ENCODE measurements around the gene GREM1.

Gene GREM1

DNA sequence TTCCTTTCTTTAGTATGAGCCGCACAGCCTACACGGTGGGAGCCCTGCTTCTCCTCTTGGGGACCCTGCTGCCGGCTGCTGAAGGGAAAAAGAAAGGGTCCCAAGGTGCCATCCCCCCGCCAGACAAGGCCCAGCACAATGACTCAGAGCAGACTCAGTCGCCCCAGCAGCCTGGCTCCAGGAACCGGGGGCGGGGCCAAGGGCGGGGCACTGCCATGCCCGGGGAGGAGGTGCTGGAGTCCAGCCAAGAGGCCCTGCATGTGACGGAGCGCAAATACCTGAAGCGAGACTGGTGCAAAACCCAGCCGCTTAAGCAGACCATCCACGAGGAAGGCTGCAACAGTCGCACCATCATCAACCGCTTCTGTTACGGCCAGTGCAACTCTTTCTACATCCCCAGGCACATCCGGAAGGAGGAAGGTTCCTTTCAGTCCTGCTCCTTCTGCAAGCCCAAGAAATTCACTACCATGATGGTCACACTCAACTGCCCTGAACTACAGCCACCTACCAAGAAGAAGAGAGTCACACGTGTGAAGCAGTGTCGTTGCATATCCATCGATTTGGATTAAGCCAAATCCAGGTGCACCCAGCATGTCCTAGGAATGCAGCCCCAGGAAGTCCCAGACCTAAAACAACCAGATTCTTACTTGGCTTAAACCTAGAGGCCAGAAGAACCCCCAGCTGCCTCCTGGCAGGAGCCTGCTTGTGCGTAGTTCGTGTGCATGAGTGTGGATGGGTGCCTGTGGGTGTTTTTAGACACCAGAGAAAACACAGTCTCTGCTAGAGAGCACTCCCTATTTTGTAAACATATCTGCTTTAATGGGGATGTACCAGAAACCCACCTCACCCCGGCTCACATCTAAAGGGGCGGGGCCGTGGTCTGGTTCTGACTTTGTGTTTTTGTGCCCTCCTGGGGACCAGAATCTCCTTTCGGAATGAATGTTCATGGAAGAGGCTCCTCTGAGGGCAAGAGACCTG, 13.2 kb downstream of the GREM1 start:
- DNase-seq (ENCODE audit: low read depth in 1 of 2, low spot score in 1 of 2), result no peak

DNA sequence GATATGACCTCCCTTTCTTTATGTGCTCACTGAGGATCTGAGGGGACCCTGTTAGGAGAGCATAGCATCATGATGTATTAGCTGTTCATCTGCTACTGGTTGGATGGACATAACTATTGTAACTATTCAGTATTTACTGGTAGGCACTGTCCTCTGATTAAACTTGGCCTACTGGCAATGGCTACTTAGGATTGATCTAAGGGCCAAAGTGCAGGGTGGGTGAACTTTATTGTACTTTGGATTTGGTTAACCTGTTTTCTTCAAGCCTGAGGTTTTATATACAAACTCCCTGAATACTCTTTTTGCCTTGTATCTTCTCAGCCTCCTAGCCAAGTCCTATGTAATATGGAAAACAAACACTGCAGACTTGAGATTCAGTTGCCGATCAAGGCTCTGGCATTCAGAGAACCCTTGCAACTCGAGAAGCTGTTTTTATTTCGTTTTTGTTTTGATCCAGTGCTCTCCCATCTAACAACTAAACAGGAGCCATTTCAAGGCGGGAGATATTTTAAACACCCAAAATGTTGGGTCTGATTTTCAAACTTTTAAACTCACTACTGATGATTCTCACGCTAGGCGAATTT, 14.9 kb downstream of the GREM1 start:
- no peak for DNase-seq (ENCODE audit: low read depth in 1 of 2, low spot score in 1 of 2)

DNA sequence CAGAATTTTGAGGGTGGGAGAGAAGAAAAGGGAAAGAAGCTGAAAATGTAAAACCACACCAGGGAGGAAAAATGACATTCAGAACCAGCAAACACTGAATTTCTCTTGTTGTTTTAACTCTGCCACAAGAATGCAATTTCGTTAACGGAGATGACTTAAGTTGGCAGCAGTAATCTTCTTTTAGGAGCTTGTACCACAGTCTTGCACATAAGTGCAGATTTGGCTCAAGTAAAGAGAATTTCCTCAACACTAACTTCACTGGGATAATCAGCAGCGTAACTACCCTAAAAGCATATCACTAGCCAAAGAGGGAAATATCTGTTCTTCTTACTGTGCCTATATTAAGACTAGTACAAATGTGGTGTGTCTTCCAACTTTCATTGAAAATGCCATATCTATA, 15.5 kb downstream of the GREM1 start:
- DNase-seq (ENCODE audit: low read depth in 1 of 2, low spot score in 1 of 2), result no peak

- no peak for DNase-seq (ENCODE audit: low read depth in 1 of 2, low spot score in 1 of 2)
Measured at GRCh38 chr15:32735989-32736700, 18.3 kb downstream of the GREM1 start.

- no peak for DNase-seq (ENCODE audit: low read depth in 1 of 2, low spot score in 1 of 2)
Measured at GRCh38 chr15:32736701-32737061, 18.9 kb downstream of the GREM1 start.

DNA sequence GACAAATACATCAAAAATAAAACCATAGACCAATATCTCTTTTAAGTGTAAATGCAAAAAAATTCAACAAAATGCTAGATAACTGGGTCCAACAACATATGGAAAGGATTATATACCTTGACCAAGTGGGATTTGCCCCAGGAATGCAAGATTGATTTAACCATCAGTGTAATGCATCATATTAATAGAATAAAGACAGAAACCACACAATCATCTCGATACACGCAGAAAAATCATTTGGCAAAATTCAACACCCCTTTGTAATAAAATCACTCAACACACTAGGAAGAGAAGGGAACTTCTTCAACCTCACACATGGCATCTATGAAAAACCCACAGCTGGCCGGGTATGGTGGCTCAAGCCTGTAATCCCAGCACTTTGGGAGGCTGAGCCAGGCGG, 19.5 kb downstream of the GREM1 start:
- DNase-seq (ENCODE audit: low read depth in 1 of 2, low spot score in 1 of 2), result no peak

DNA sequence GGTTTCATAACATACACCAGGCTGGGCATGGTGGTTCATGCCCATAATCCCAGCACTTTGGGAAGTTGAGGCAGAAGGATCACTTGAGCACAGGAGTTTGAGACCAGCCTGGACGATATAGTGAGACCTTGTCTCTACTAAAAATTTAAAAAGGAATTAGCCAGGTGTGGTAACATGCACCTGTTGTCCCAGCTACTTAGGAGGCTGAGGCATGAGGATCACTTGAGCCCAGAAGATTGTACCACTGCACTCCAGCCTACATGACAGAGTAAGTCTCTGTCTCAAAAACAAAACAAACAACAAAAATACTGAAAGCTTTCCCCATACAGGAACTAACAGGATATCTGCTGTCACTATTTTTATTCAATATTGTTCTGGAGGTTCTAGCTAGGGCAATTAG, 20.9 kb downstream of the GREM1 start:
- DNase-seq (ENCODE audit: low read depth in 1 of 2, low spot score in 1 of 2), result no peak

DNA sequence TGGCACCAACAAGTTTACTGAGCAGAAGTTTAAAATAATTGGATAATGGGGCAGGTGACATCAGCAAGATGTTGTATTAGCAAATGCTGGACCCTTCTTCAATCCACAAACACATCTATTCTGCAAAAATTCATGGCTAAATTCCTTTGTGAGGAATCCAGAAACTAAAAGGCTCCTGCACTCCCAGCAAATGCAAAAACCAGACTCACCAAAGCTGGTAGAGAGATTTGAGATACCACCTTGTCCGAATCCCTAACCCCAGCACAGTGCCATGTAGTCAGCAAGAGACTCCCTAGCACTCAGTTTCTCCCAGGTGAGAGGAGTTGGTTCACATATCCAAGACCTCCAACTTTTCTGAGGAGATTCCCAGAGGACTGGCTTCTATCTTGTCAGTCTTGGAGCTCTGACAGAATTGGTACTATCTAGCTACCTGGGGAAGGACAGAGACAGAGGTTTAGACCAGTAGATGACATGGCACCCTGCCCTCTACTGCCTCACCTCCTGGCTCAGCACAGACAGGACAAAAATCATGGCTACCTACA, 21.8 kb downstream of the GREM1 start:
- no peak for DNase-seq (ENCODE audit: low read depth in 1 of 2, low spot score in 1 of 2)

- DNase-seq (ENCODE audit: low read depth in 1 of 2, low spot score in 1 of 2), result no peak
Measured at GRCh38 chr15:32743411-32744140, 25.8 kb downstream of the GREM1 start.

DNA sequence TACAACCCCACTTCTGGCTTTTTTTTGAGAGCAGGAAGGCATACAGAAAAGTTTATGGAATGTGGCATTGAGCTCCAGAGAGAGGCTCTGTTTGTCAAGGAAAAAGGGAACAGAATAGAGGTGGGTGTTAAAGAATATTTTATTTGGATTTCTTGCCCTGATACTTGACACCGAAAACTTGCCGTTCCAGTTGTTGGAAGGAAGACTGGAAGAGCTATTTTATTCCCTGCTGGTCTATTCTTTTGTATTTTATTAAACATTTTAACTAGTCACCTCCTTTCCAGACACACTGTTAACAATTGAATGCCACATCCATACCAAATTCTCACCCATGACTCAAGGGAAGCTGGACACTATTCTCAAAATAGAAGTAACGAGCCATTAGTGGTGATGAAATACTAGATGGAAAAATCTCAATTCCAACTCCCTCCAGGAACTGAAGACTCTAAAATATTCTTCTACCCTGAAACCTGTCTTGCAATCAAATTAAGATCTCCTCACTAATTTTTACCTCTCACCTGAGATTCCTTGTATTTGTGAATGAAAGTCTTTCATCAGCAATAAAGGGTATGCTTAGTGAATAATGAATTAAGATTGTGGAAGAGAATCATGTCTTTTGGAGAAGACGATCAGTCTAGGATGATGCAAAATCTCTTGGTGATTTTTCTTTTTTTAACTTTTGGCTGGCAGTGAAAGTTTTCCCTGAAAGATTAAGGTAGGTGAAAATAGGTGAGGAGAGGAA, 28.5 kb downstream of the GREM1 start:
- DNase-seq (ENCODE audit: low read depth in 1 of 2, low spot score in 1 of 2), result no peak

DNA sequence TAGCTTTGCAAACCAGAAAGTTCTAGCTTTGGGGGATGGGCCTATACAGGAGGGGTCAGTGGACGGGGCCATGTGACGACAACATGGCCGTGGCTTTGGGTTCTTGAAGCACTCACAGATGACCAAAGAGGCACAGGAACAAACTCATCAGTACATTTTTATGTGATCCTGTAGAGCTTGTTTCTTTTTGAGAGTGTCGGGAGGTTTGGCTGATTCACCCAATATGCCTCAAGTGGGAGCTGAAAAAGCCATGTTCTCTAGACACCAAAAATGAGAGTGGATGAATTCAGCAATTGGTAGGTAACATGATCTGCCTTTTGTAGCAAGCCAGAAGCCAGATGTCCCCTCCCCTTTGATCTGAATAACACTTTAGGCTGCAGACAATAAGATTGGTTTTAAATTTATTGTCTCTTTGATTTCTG, 30.1 kb downstream of the GREM1 start:
- no peak for DNase-seq (ENCODE audit: low read depth in 1 of 2, low spot score in 1 of 2)

GRCh38 chr15:32750979-32751378, 33.2 kb downstream of the GREM1 start:
- no peak for DNase-seq (ENCODE audit: low read depth in 1 of 2, low spot score in 1 of 2)

DNA sequence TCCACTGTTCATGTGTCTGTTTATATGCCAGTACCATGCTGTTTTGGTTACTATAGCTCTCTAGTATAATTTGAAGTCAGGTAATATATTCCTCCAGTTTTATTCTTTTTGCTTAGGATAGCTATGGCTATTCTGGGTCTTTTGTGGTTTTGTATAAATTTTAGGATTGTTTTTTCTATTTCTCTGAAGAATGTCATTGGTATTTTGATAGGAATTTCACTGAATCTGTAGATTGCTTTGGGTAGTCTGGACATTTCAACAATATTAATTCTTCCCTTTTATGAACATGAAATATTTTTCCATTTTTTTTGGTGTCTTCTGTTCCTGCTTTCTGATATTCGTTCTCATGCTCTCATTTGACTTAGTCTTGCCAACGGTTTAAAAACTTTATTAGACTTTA, 39.6 kb downstream of the GREM1 start:
- DNase-seq (ENCODE audit: low read depth in 1 of 2, low spot score in 1 of 2), result no peak

DNA sequence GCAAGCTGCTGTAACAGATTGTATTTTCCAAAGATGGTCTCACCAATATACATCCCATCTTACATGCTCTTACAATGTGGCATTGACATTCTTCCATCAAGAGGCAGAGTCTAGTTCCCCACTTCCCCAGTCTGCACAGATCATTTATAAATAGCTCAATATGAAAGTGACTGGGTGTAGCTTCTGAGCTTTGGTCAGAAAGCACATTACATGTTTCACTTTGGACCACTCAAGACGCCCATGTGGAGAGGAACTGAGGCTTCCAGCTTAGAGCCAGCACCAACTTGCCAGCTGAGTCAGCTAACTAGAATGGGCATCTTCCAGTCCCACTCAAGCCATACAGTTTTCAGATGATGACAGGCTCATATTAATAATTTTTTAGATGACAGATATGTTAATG, 45.5 kb downstream of the GREM1 start:
- DNase-seq (ENCODE audit: low read depth in 1 of 2, low spot score in 1 of 2), result no peak

- no peak for DNase-seq (ENCODE audit: low read depth in 1 of 2, low spot score in 1 of 2)
Measured at GRCh38 chr15:32765236-32765635, 47.4 kb downstream of the GREM1 start.

- DNase-seq (ENCODE audit: low read depth in 1 of 2, low spot score in 1 of 2), result no peak
Measured at GRCh38 chr15:32766101-32766500, 48.3 kb downstream of the GREM1 start.

DNA sequence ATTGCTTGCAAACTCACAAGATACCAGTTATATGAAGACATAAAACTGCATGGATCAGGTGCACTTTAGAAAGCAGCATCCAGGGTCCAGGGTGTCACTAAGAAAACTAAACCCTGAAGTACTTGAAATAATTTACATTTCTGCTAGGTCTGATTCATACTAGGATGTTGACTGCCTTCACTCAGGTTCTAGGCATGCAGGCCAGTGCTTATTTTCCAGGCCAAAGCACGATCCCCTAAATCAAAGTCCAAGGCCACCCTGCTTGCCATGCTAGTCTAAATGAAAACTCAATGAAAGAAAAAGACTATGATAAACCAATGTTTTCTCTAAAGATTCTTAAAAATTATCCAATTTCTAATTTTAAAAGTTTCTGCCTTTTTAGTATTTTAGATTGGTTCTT, 49.4 kb downstream of the GREM1 start:
- DNase-seq (ENCODE audit: low read depth in 1 of 2, low spot score in 1 of 2), result no peak

- no peak for DNase-seq (ENCODE audit: low read depth in 1 of 2, low spot score in 1 of 2)
Measured at GRCh38 chr15:32774022-32774421, 56.2 kb downstream of the GREM1 start.

DNA sequence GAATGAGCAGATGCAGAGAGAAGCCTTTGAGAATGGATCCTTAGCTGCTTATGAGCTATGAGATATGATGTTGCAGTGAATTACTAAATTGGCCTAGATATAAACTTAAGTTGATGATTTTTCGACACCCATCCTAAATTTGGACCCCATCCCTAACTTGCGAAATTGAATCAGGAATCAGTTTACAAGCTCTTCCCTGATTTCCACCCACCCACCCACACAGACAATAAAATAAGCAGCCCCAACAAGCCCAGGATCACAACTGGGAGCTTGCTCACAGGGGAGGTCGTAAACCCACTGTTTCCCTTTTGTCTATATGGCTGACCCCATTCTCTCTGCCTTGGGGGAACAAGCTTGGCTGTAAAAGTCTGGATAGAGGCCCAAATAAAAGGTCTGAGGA, 57.3 kb downstream of the GREM1 start:
- no peak for DNase-seq (ENCODE audit: low read depth in 1 of 2, low spot score in 1 of 2)

GRCh38 chr15:32778391-32779176, 60.8 kb downstream of the GREM1 start:
- no peak for DNase-seq (ENCODE audit: low read depth in 1 of 2, low spot score in 1 of 2)
